GM23248 (cell line): ENCODE measurements around the gene CHMP5. TPM values are rescaled to one million over a fixed set of nuclear protein-coding genes. Genes with fewer than 3 reads are reported as not detected.
A peak's percentile ranks its signal among the peaks of the same experiment; 100 is the strongest.
"Not testable (repeated sequence)": the region's sequence is repeated elsewhere in the genome, so short reads cannot be mapped to it uniquely, and the experiment has no call there.

Source experiments
- DNase-seq: peaks from one replicate; pipeline ENCODE4 v3.0.0-alpha.2; 2015
- H2AFZ ChIP-seq: fragments of 200-600 bp; sonication (generic); 2 replicates; pipeline ENCODE4 v1.6.1; 2016; ENCODE audit warnings: antibody characterized with exemption
- H3F3A ChIP-seq: fragments of 200-600 bp; sonication (generic); 2 replicates; pipeline ENCODE4 v1.6.1; 2016; ENCODE audit warnings: mild to moderate bottlenecking, antibody characterized with exemption, mixed run types; ENCODE audit not compliant: insufficient read depth
- H3K27ac ChIP-seq: fragments of 200-600 bp; sonication (generic); 2 replicates; pipeline ENCODE4 v1.5.1; 2016; ENCODE audit warnings: mild to moderate bottlenecking
- H3K27me3 ChIP-seq: fragments of 200-600 bp; sonication (generic); replicated peaks from 2 replicates; pipeline ENCODE4 v1.6.1; 2016; ENCODE audit warnings: mild to moderate bottlenecking; ENCODE audit not compliant: insufficient read depth
- H3K36me3 ChIP-seq: fragments of 200-600 bp; sonication (generic); 2 replicates; pipeline ENCODE4 v1.6.1; 2016; ENCODE audit warnings: low read depth, mild to moderate bottlenecking
- H3K4me1 ChIP-seq: fragments of 200-600 bp; sonication (generic); 2 replicates; pipeline ENCODE4 v1.6.1; 2016; ENCODE audit warnings: mild to moderate bottlenecking; ENCODE audit not compliant: insufficient read depth
- H3K4me2 ChIP-seq: fragments of 200-600 bp; sonication (generic); one replicate; pipeline ENCODE4 v1.6.1; 2016; ENCODE audit warnings: mild to moderate bottlenecking; ENCODE audit not compliant: unreplicated experiment
- H3K4me3 ChIP-seq: fragments of 200-600 bp; sonication (generic); 2 replicates; pipeline ENCODE4 v1.5.1; 2016; ENCODE audit warnings: mild to moderate bottlenecking
- H3K79me2 ChIP-seq: fragments of 200-600 bp; sonication (generic); 2 replicates; pipeline ENCODE4 v1.6.1; 2016; ENCODE audit warnings: mild to moderate bottlenecking; ENCODE audit not compliant: insufficient read depth
- H3K9ac ChIP-seq: fragments of 200-600 bp; sonication (generic); 2 replicates; pipeline ENCODE4 v1.6.1; 2016; ENCODE audit warnings: mild to moderate bottlenecking
- H3K9me2 ChIP-seq: fragments of 200-600 bp; sonication (generic); 2 replicates; pipeline ENCODE4 v1.6.1; 2016; ENCODE audit warnings: mixed run types, mild to moderate bottlenecking, moderate library complexity; ENCODE audit not compliant: insufficient read depth
- H3K9me3 ChIP-seq: fragments of 200-600 bp; sonication (generic); one replicate; pipeline ENCODE4 v1.6.1; 2017; ENCODE audit warnings: low read depth
- H4K20me1 ChIP-seq: fragments of 200-600 bp; sonication (generic); 2 replicates; pipeline ENCODE4 v1.6.0; 2016; ENCODE audit not compliant: insufficient read depth
- EZH2 ChIP-seq: fragments of 200-600 bp; sonication (generic); IDR thresholded peaks from 2 replicates; pipeline ENCODE4 v1.6.1; 2018; ENCODE audit warnings: antibody characterized with exemption, mild to moderate bottlenecking; ENCODE audit not compliant: insufficient read depth, poor library complexity, severe bottlenecking
- EZH2phosphoT487 ChIP-seq: fragments of 200-600 bp; sonication (generic); IDR thresholded peaks from 2 replicates; pipeline ENCODE4 v1.6.1; 2018; ENCODE audit warnings: antibody characterized with exemption, moderate library complexity, mild to moderate bottlenecking, low read depth; ENCODE audit not compliant: insufficient read depth
- WGBS, 2 experiments: methylation state at CpG; one replicate each; pipeline ENCODE4 v1.1.6; 2015 to 2017; ENCODE audit warnings: low lambda C conversion rate in 2 of 2, low coverage in 1 of 2; ENCODE audit errors: missing lambda C conversion rate in 2 of 2; 5-methylcytosine and 5-hydroxymethylcytosine counted together
- in situ Hi-C: fragments of 300-500 bp; cut with MboI; formaldehyde crosslinking; loops from 2 replicates; pipeline ENCODE4 v1.15.0; 2020
- polyA plus RNA-seq: library from polyadenylated mRNA; unstranded; fragments of >200 nt; fragmentation: Nextera tagmentation; extraction: Ambion mirVana; gene quantifications from 2 replicates; pipeline ENCODE4 v1.2.1, GENCODE V29; 2016
- total RNA-seq: library from RNA; depleted of rRNA; stranded (reverse); fragments of >200 nt; shearing (Covaris generic); gene quantifications from 2 replicates; pipeline ENCODE4 v1.2.3, GENCODE V29; 2014

The CHMP5 gene
- total and polyA plus RNA-seq, 2 experiments from 2014 or later, result 90.6 to 130 TPM

GRCh38 chr9:33309903-33310302, 45.1 kb downstream of the CHMP5 start:
- Histone ChIP-seq H3K4me1 (no peaks in the 10 kb centered on the region), H3K27ac (no peak overlapping the region), H3K27me3 (no peaks in the 10 kb centered on the region), H3F3A (peaks cover 16% of the 10 kb centered on the region; the same call in 1 of the 2 replicates), H3K9me3 (no peaks in the 10 kb centered on the region), H3K9ac (no peak overlapping the region), H3K79me2 (peaks cover 35% of the 10 kb centered on the region), H2AFZ (no peak overlapping the region), H3K9me2 (no peaks in the 10 kb centered on the region), H3K4me3 (no peak overlapping the region), H3K4me2 (no peak overlapping the region), H3K36me3 (peaks cover 90% of the 10 kb centered on the region), H4K20me1 (no peaks in the 10 kb centered on the region)
- TF ChIP-seq EZH2, result no peak
- no peak for TF ChIP-seq EZH2phosphoT487
- WGBS, 2 experiments, result 92 to 95% methylated on average over 1 of the region's 1 CpG
- in situ Hi-C loops, result no loop called here
- no peak for DNase-seq

GRCh38 chr9:33310748-33311147, 45.9 kb downstream of the CHMP5 start:
- Histone ChIP-seq H4K20me1 (no peaks in the 10 kb centered on the region), H3K9me3 (no peaks in the 10 kb centered on the region), H3K4me2 (no peak overlapping the region), H3K9ac (no peak overlapping the region), H3K36me3 (peaks cover 84% of the 10 kb centered on the region), H2AFZ (no peak overlapping the region), H3K9me2 (no peaks in the 10 kb centered on the region), H3K4me1 (no peaks in the 10 kb centered on the region), H3K79me2 (peaks cover 27% of the 10 kb centered on the region; the same call in 1 of the 2 replicates), H3K27ac (no peak overlapping the region), H3F3A (peaks cover 24% of the 10 kb centered on the region; the same call in 1 of the 2 replicates), H3K27me3 (no peaks in the 10 kb centered on the region), H3K4me3 (no peak overlapping the region)
- no peak for TF ChIP-seq EZH2
- TF ChIP-seq EZH2phosphoT487, result no peak
- in situ Hi-C loops, result no loop called here
- DNase-seq, result no peak
- 68 to 72% methylated on average over 2 of the region's 2 CpGs for WGBS, 2 experiments

- Histone ChIP-seq H3K9me3 (no peaks in the 10 kb centered on the region), H3K27me3 (no peaks in the 10 kb centered on the region), H3K36me3 (peaks cover 87% of the 10 kb centered on the region), H3K79me2 (peaks cover 18% of the 10 kb centered on the region; the same call in 1 of the 2 replicates), H3K9ac (no peak overlapping the region), H4K20me1 (no peaks in the 10 kb centered on the region), H3K9me2 (no peaks in the 10 kb centered on the region), H3K27ac (no peak overlapping the region), H2AFZ (no peak overlapping the region), H3K4me1 (no peaks in the 10 kb centered on the region), H3F3A (peaks cover 34% of the 10 kb centered on the region; the same call in 1 of the 2 replicates), H3K4me2 (no peak overlapping the region), H3K4me3 (no peak overlapping the region)
- DNase-seq, result peak; percentile 3
- TF ChIP-seq EZH2phosphoT487 (no peak), EZH2 (no peak)
- WGBS, 2 experiments, result 66 to 79% methylated on average over 2 of the region's 2 CpGs
- in situ Hi-C loops, result no loop called here
Observed at GRCh38 chr9:33311953-33312352, 47.1 kb downstream of the CHMP5 start.

- H3K27me3 ChIP-seq, result no peaks in the 10 kb centered on the region
- H3K4me3 ChIP-seq, result no peak overlapping the region
- H3K9me2 ChIP-seq, result no peaks in the 10 kb centered on the region
- H3K79me2 ChIP-seq, result no peaks in the 10 kb centered on the region; the same call in 1 of the 2 replicates
- no peak overlapping the region for H3K27ac ChIP-seq
- DNase-seq, result no peak
- H3F3A ChIP-seq, result peaks cover 63% of the 10 kb centered on the region
- in situ Hi-C loops, result no loop called here
- peaks cover 11% of the 10 kb centered on the region for H3K4me1 ChIP-seq
- peaks cover 75% of the 10 kb centered on the region for H3K36me3 ChIP-seq
- H2AFZ ChIP-seq, result no peak overlapping the region
- H3K9me3 ChIP-seq, result no peaks in the 10 kb centered on the region
- no peaks in the 10 kb centered on the region for H4K20me1 ChIP-seq
- WGBS, 2 experiments, result 77 to 81% methylated on average over 5 of the region's 5 CpGs
- TF ChIP-seq EZH2phosphoT487 (no peak), EZH2 (no peak)
- no peak overlapping the region for H3K9ac ChIP-seq
- H3K4me2 ChIP-seq, result no peak overlapping the region
Observed at GRCh38 chr9:33315371-33315770, 50.5 kb downstream of the CHMP5 start.

GRCh38 chr9:33317136-33317535, 52.3 kb downstream of the CHMP5 start:
- H3K4me2 ChIP-seq, H3K79me2 ChIP-seq, in situ Hi-C loops, H3K9me3 ChIP-seq, H3K9ac ChIP-seq, H4K20me1 ChIP-seq, H3K4me3 ChIP-seq, H3K27me3 ChIP-seq, H3K9me2 ChIP-seq, H2AFZ ChIP-seq, DNase-seq, H3K27ac ChIP-seq: not testable (repeated sequence)
- H3F3A ChIP-seq, result peaks cover 76% of the 10 kb centered on the region
- peaks cover 28% of the 10 kb centered on the region for H3K4me1 ChIP-seq
- H3K36me3 ChIP-seq, result peaks cover 57% of the 10 kb centered on the region
- WGBS, 2 experiments, result 98 to 99% methylated on average over 3 of the region's 3 CpGs
